Left ventricle myocardium superior (tissue), 1 donor: ENCODE data around the gene LAMA3. TPM values are rescaled to one million over a fixed set of nuclear protein-coding genes. Genes with fewer than 3 reads are reported as not detected.

ENCODE experiments used
- ATAC-seq: fragments of 200-7000 bp; cut with Tn5 transposase; one replicate; pipeline ENCODE4 v1.9.1; 2020; ENCODE audit warnings: mild to moderate bottlenecking, moderate library complexity
- DNase-seq: peaks from one replicate; pipeline ENCODE4 v3.0.0-alpha.2; 2020
- intact Hi-C: fragments of 100-400 bp; cut with micrococcal nuclease; formaldehyde crosslinking; loops from one replicate; pipeline ENCODE4 v1.11.0; 2022
- total RNA-seq: library from RNA; stranded (reverse); fragmentation: NEBNext Ultra II Directional; extraction: Animal tissue kit (Norgen Biotek cat#: 25700); gene quantifications from one replicate; pipeline ENCODE4 v1.2.1, GENCODE V29; 2021
- donor health status: DM: no; HTN: yes; CAD: no; lungs with severe emphysema.

Gene LAMA3
- total RNA-seq, 1 donor from 2014 or later = 3.4 TPM

GRCh38 chr18:23880931-23881617 is 191.8 kb downstream of the LAMA3 start:
- intact Hi-C loops = no loop called here
- DNase-seq = no peak
- no peak for ATAC-seq

- DNase-seq (peak; percentile 44), ATAC-seq (peak; percentile 71)
- intact Hi-C loops = no loop called here
These were observed 192.5 kb downstream of the LAMA3 start for GRCh38 chr18:23881778-23882177.

DNA sequence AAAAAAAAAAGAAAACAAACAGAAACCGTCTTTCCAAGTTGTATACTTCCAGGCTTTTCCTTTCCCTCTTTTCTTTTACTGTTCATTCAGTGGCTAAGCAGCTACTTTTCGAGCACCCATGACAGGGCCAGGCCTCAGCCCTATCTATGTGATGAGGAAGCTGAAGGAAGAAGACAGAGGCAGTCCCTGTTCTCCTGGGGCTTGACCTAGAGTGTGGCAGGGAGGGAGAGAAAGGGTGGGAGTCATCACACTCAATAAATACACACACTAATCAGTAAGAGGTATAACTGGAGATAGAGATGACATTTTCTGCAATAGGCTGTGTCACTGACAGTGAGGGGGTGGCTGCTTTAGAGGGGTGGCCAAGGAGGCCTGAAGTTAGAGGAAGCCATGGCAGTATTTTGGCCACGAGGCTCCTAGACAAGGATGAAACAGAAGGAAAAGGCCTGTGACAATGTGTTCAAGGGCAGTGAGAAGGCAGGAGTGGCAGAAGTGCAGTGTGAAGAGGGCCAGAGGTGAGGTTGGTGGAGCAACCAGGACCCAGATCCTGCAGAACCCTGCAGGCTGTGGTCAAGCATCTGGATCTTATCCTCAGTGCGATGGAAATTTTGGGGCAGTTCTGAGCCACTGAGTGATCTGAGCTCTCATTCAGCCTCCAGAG is 193.5 kb downstream of the LAMA3 start:
- intact Hi-C loops = no loop called here
- no peak for ATAC-seq

GRCh38 chr18:23883277-23883790 is 194.1 kb downstream of the LAMA3 start:
- intact Hi-C loops = no loop called here
- DNase-seq (no peak), ATAC-seq (peak; percentile 59)

More for the DNA sequence above, 193.5 kb downstream of the LAMA3 start:
- DNase-seq = no peak

- peak; percentile 9 for ATAC-seq
- no peak for DNase-seq
- intact Hi-C loops = no loop called here
These were observed 195.6 kb downstream of the LAMA3 start for GRCh38 chr18:23884681-23885375.

DNA sequence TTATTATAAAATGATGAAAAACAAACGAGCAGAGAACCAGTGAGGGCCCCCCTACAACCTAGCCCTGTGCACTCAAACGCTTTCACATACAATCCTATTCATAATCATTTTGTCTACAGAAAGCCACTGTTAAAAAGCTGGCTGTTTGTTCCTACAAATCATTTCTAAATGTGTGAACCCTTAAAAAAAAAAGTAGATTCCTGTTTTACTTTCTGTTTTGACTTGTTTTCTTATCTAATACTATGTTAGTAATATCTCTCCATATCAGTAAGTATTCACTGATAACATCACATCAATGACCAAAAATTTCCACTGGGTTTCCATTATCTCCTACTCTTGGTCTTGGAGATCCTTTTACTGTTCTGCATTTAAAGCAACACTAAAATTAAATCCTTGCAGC is 196.5 kb downstream of the LAMA3 start:
- ATAC-seq (no peak), DNase-seq (no peak)
- intact Hi-C loops = no loop called here

GRCh38 chr18:23887035-23887434 is 197.8 kb downstream of the LAMA3 start:
- DNase-seq = no peak
- intact Hi-C loops = no loop called here
- ATAC-seq = no peak

DNA sequence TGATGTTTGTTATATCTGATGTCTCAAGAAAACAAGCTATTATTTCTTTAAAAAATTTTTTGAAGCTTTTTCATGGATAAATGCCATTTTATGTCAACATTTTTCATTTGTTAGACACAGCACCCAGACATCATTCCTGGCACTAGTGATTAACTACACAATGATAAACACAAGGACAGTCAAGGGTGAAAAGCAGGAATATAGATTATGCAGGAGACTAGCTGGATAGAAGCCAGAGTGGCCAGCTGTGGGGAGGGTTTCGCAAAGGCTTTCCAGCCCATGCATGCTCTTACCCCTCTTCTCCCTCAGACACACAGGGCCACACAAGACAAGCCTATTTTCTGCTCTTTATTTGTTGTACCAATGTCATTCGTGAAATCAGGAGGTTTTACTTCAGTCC is 198.2 kb downstream of the LAMA3 start:
- intact Hi-C loops = no loop called here
- ATAC-seq (peak; percentile 46), DNase-seq (peak; percentile 39)

DNA sequence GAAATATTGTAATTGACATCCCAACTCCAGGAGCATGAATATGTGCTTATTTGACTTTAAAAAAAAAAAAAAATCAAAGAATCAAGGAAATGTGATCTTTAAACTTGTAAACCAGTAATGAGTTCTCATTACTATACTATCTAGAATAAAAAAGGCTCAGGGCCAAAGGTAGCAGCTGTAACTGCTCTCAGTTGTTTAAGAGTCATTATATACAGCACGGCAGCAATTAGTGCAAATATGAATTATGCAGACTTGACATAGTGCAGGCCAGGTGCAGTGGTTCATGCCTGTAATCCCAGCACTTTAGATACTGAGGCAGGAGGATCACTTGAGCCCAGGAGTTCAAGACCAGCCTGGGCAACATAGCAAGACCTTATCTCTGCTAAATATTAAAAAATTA is 199.6 kb downstream of the LAMA3 start:
- no peak for ATAC-seq
- DNase-seq = no peak
- intact Hi-C loops = no loop called here

- no peak for DNase-seq
- intact Hi-C loops = no loop called here
These were observed 200.7 kb downstream of the LAMA3 start for GRCh38 chr18:23889907-23890306.

DNA sequence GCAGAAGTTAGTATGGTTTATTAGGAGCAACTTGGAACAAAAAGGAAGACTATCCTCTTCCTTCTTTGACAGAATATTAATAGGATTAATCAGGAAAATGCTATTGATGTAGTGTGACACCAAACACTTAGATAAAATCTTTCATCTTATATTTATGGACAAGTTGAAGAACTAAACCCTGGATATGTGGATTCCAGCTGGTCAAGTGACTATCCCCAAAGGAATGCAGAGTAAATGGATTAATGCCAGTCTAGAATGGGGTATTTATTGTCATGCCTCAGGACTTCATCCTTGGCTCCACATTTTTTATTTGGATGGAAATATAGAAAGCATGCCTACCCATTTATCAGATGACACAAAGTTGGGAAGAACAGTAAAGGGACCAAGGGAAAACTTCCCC is 201.3 kb downstream of the LAMA3 start:
- no peak for ATAC-seq
- intact Hi-C loops = no loop called here
- no peak for DNase-seq

More at GRCh38 chr18:23889907-23890306, 200.7 kb downstream of the LAMA3 start:
- ATAC-seq = no peak

- intact Hi-C loops = no loop called here
- DNase-seq = no peak
- no peak for ATAC-seq
These were observed 204.4 kb downstream of the LAMA3 start for GRCh38 chr18:23893653-23894052.

GRCh38 chr18:23894661-23895175 is 205.5 kb downstream of the LAMA3 start:
- ATAC-seq (no peak), DNase-seq (no peak)
- intact Hi-C loops = no loop called here

DNA sequence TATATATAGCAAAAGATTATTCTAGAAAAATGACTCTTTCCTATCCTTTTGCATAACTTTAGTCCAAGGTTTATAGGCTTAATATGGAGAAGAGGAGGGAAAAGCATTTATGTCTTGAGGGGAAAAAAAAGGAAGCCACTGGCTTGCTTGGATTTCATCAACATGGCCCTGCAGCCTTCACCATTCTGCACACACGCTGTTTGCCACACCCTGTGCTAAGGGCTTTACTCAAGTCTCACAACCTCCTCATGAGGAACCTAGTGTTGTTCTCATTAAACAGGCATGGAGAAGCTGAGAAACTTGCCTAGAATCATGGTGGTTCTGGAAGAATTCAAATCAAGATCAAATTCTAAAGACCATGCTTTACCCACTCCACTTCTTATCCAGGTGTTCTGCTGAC is 208.0 kb downstream of the LAMA3 start:
- DNase-seq = no peak
- intact Hi-C loops = no loop called here
- no peak for ATAC-seq

- DNase-seq (no peak), ATAC-seq (no peak)
- intact Hi-C loops = no loop called here
These were observed 208.5 kb downstream of the LAMA3 start for GRCh38 chr18:23897733-23898132.

DNA sequence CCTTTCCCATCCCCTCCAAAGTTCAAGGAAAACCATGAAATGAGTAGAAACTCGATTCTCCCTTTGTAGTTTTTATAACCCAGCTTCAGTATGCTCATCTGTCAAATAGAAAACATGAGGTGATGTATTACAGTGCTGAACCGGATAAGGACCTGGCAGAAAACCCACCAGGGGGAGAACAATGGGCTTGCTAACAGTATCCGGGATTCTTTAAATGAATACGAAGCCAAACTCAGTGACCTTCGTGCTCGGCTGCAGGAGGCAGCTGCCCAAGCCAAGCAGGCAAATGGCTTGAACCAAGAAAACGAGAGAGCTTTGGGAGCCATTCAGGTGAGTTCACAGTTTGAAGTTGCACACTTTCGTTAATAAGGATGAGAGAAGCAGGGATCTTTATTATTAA is 211.7 kb downstream of the LAMA3 start:
- peak; percentile 27 for ATAC-seq
- no peak for DNase-seq
- intact Hi-C loops = no loop called here

DNA sequence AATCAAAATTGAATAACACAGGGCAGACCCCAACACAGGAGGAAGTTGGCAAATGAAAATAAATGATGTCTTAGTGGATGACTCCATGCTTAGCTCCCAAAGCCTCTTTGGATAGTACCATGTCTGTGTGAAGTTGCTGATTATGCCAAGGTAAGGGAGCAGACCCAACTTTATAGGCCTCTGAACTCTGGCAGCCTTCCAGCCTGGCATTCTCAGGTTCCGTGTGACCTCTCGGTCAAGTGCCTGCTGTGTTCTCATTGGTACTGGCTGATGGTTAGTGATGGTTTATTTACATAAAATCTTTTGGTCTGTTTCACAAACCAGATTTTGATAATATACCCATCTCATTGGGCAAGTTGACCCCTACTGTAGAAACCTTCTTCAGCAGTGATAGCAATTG is 213.1 kb downstream of the LAMA3 start:
- intact Hi-C loops = no loop called here
- DNase-seq = no peak
- no peak for ATAC-seq

DNA sequence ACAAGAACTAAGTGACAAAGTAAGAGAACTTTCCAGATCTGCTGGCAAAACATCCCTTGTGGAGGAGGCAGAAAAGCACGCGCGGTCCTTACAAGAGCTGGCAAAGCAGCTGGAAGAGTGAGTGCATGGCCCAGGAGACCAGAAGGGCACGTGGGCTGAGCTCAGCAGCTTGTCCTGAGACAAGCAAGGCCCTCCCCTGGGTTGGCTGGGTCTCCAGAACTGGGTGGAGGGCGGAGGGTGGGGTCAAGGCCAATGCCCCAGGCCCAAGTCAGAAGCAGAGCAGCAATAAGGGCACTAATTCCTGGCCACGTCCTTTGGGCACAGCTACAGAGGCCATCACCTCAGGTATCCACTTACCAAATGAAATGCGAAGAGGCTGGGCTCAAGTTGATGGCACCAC is 214.7 kb downstream of the LAMA3 start:
- intact Hi-C loops = no loop called here
- ATAC-seq (peak; percentile 67), DNase-seq (peak; percentile 47)

DNA sequence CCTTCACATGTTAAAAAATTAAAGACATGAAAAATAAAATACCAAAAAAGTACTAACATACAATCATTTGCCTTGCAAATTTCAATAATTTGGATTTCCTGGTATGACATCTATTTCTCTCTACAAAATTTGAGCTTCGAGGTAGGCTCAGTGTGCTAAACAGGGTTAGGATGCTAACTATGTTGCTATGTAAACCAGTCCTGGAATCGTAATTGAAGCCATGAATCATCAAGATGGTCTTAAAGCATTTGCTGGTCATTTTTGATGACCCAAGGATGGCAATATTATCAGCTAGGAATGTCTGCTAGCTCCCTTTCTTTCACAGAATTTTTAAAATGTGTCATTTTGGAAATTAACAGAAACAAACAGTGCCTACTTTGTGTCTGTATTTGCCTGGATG is 217.4 kb downstream of the LAMA3 start:
- ATAC-seq = no peak
- intact Hi-C loops = no loop called here
- no peak for DNase-seq

DNA sequence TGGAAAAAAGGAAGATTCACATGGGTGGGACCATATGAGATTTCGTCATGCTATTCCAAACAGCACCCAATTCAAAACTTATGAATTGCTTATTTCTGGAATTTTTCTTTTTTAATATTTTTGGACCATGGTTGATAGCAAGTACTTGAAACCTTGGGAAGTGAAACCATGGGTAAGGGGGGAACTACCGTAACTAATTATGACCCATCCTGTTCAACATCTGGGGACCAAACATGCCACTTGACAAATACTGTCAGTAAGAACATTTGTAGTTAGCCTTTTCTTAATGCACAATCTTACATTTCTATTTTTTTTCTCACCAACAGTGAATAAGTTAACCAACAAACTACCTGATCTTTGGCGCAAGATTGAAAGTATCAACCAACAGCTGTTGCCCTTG is 219.6 kb downstream of the LAMA3 start:
- DNase-seq (no peak), ATAC-seq (no peak)
- intact Hi-C loops = no loop called here
